ENCODE measurements around the gene PLD2. TPM values are rescaled to one million over a fixed set of nuclear protein-coding genes. Genes with fewer than 3 reads are reported as not detected.
"Not testable (repeated sequence)": the region's sequence is repeated elsewhere in the genome, so short reads cannot be mapped to it uniquely, and the experiment has no call there.

The PLD2 gene
- total RNA-seq, 1 experiment from 2014 or later: 6.1 TPM

GRCh38 chr17:4869058-4869998 is 62.4 kb downstream of the PLD2 start:
- in situ Hi-C loops (cut with HindIII; ENCODE audit: low pct_unique_long_range_greater_than_20kb, low sequenced_read_pairs): not testable (repeated sequence)

DNA sequence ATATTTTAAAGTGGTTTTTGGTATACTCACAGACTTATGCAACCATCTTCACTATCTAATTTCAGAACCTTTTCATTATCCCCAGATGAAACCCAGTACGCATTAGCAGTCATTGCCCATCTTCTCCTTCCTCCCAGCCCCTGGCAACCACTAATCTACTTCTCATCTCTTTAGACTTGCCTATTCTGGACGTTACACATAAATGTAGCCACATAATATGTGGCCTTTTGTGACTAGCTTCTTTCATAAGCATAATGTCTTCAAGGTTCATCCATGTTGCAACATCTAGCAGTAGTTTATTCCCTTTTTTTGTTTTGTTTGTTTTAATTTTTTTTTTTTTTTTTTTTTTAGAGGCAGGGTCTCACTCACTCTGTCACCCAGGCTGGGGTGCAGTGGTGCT is 63.9 kb downstream of the PLD2 start:
- in situ Hi-C loops (cut with HindIII; ENCODE audit: low pct_unique_long_range_greater_than_20kb, low sequenced_read_pairs): no loop called here
- DNase-seq (ENCODE audit: low read depth): no peak

More at GRCh38 chr17:4869058-4869998, 62.4 kb downstream of the PLD2 start:
- DNase-seq (ENCODE audit: low read depth): not testable (repeated sequence)

GRCh38 chr17:4872786-4873185 is 65.8 kb downstream of the PLD2 start:
- in situ Hi-C loops (cut with HindIII; ENCODE audit: low pct_unique_long_range_greater_than_20kb, low sequenced_read_pairs): no loop called here
- no peak for DNase-seq (ENCODE audit: low read depth)

Other genes with a start within 250 kb of the PLD2 start
- not detected in 2 replicates for gene GGT6, start 246.6 kb upstream of the PLD2 start, total RNA-seq (2014; rRNA removed; shearing (Covaris generic); ENCODE audit: low replicate concordance)
- gene SMTNL2, start 222.6 kb upstream of the PLD2 start, total RNA-seq (2014; rRNA removed; shearing (Covaris generic); ENCODE audit: low replicate concordance): 2.4 and 2.9 TPM in 2 replicates
- gene ALOX15, start 165.5 kb upstream of the PLD2 start, total RNA-seq (2014; rRNA removed; shearing (Covaris generic); ENCODE audit: low replicate concordance): not detected in 2 replicates
- gene PELP1, start 103.0 kb upstream of the PLD2 start, total RNA-seq (2014; rRNA removed; shearing (Covaris generic); ENCODE audit: low replicate concordance): 16.7 and 21.1 TPM in 2 replicates
- 14.6 and 17.1 TPM in 2 replicates for gene ARRB2, start 96.5 kb upstream of the PLD2 start, total RNA-seq (2014; rRNA removed; shearing (Covaris generic); ENCODE audit: low replicate concordance)
- gene MED11, start 75.7 kb upstream of the PLD2 start, total RNA-seq (2014; rRNA removed; shearing (Covaris generic); ENCODE audit: low replicate concordance): 21.8 and 23.9 TPM in 2 replicates
- 0.03 and 0.09 TPM in 2 replicates for gene ZMYND15, start 67.3 kb upstream of the PLD2 start, total RNA-seq (2014; rRNA removed; shearing (Covaris generic); ENCODE audit: low replicate concordance)
- 0.41 TPM in 1 of 2 replicates, not detected in the other for gene CXCL16, start 67.2 kb upstream of the PLD2 start, total RNA-seq (2014; rRNA removed; shearing (Covaris generic); ENCODE audit: low replicate concordance)
- not detected in 2 replicates for gene TM4SF5, start 35.3 kb upstream of the PLD2 start, total RNA-seq (2014; rRNA removed; shearing (Covaris generic); ENCODE audit: low replicate concordance)
- not detected in 2 replicates for gene VMO1, start 20.8 kb upstream of the PLD2 start, total RNA-seq (2014; rRNA removed; shearing (Covaris generic); ENCODE audit: low replicate concordance)
- not detected in 2 replicates for gene GLTPD2, start 18.2 kb upstream of the PLD2 start, total RNA-seq (2014; rRNA removed; shearing (Covaris generic); ENCODE audit: low replicate concordance)
- gene PSMB6, start 11.0 kb upstream of the PLD2 start, total RNA-seq (2014; rRNA removed; shearing (Covaris generic); ENCODE audit: low replicate concordance): 205 and 277 TPM in 2 replicates
- gene MINK1, start 26.2 kb downstream of the PLD2 start, total RNA-seq (2014; rRNA removed; shearing (Covaris generic); ENCODE audit: low replicate concordance): 25.0 and 30.1 TPM in 2 replicates
- gene C17orf107, start 92.4 kb downstream of the PLD2 start, total RNA-seq (2014; rRNA removed; shearing (Covaris generic); ENCODE audit: low replicate concordance): 4.8 and 8.6 TPM in 2 replicates
- gene CHRNE, start 95.9 kb downstream of the PLD2 start, total RNA-seq (2014; rRNA removed; shearing (Covaris generic); ENCODE audit: low replicate concordance): 0.09 and 0.64 TPM in 2 replicates
- not detected in 2 replicates for gene GP1BA, start 125.1 kb downstream of the PLD2 start, total RNA-seq (2014; rRNA removed; shearing (Covaris generic); ENCODE audit: low replicate concordance)
- gene SLC25A11, start 132.9 kb downstream of the PLD2 start, total RNA-seq (2014; rRNA removed; shearing (Covaris generic); ENCODE audit: low replicate concordance): 80.0 and 89.3 TPM in 2 replicates
- 45.6 and 57.1 TPM in 2 replicates for gene RNF167, start 133.1 kb downstream of the PLD2 start, total RNA-seq (2014; rRNA removed; shearing (Covaris generic); ENCODE audit: low replicate concordance)
- gene PFN1, start 141.4 kb downstream of the PLD2 start, total RNA-seq (2014; rRNA removed; shearing (Covaris generic); ENCODE audit: low replicate concordance): 258 and 443 TPM in 2 replicates
- 4.5 and 21.3 TPM in 2 replicates for gene ENO3, start 144.0 kb downstream of the PLD2 start, total RNA-seq (2014; rRNA removed; shearing (Covaris generic); ENCODE audit: low replicate concordance)
- 23.1 and 48.6 TPM in 2 replicates for gene SPAG7, start 160.7 kb downstream of the PLD2 start, total RNA-seq (2014; rRNA removed; shearing (Covaris generic); ENCODE audit: low replicate concordance)
- gene CAMTA2, start 180.5 kb downstream of the PLD2 start, total RNA-seq (2014; rRNA removed; shearing (Covaris generic); ENCODE audit: low replicate concordance): 1.3 and 2.8 TPM in 2 replicates
- gene INCA1, start 190.4 kb downstream of the PLD2 start, total RNA-seq (2014; rRNA removed; shearing (Covaris generic); ENCODE audit: low replicate concordance): 0.72 and 3.3 TPM in 2 replicates
- 14.1 and 44.0 TPM in 2 replicates for gene KIF1C, start 190.8 kb downstream of the PLD2 start, total RNA-seq (2014; rRNA removed; shearing (Covaris generic); ENCODE audit: low replicate concordance)
- not detected in 2 replicates for gene SLC52A1, start 228.3 kb downstream of the PLD2 start, total RNA-seq (2014; rRNA removed; shearing (Covaris generic); ENCODE audit: low replicate concordance)

Measured in Caki2 (cell line).